ENCODE data around the gene CNOT6. TPM values are rescaled to one million over a fixed set of nuclear protein-coding genes. Genes with fewer than 3 reads are reported as not detected.

Gene CNOT6
- polyA plus RNA-seq, 1 of the 3 experiments (the other 2 are of a cell fraction) = 17.1 TPM

- no peak for DNase-seq
- POLR2A ChIA-PET = no interaction called here
- CTCF ChIA-PET = interaction anchor here (1.0 kb wide), 1 partner anchor 15 kb away, joined by 3 read pairs; no protein-coding TSS in a partner anchor
Measured at GRCh38 chr5:180621311-180621710, 127.1 kb downstream of the CNOT6 start.

GRCh38 chr5:180622910-180623309, 128.7 kb downstream of the CNOT6 start:
- H4K20me1 ChIP-seq (ENCODE audit: insufficient read depth) = no peaks in the 10 kb centered on the region
- ChIA-PET CTCF (no interaction called here), POLR2A (no interaction called here)
- no peaks in the 10 kb centered on the region for H3F3A ChIP-seq (replicated peaks; ENCODE audit: insufficient read depth)
- H3K4me3 ChIP-seq (ENCODE audit: low read depth in 2 of 2, low read length in 1 of 2) = no peak overlapping the region
- no peak overlapping the region for H3K27ac ChIP-seq (ENCODE audit: low read depth in 2 of 2, low read length in 1 of 2)
- no peaks in the 10 kb centered on the region for H3K36me3 ChIP-seq (replicated peaks in 1 of 2; ENCODE audit: control insufficient read depth in 1 of 2, insufficient read depth in 2 of 2, low read length in 1 of 2)
- no peaks in the 10 kb centered on the region for H3K79me2 ChIP-seq (ENCODE audit: insufficient read depth)
- no peaks in the 10 kb centered on the region for H3K9me2 ChIP-seq
- peaks cover 18% of the 10 kb centered on the region for H3K27me3 ChIP-seq (ENCODE audit: insufficient read depth)
- no peak overlapping the region for H3K9ac ChIP-seq
- DNase-seq = no peak
- H3K9me3 ChIP-seq = no peaks in the 10 kb centered on the region
- no peaks in the 10 kb centered on the region for H3K4me1 ChIP-seq (ENCODE audit: control insufficient read depth in 1 of 2, insufficient read depth in 2 of 2, low read depth in 1 of 2, low read length in 1 of 2)
- WGBS (ENCODE audit: low lambda C conversion rate) = 67% methylated on average over 3 of the region's 6 CpGs
- no peak for TF ChIP-seq NRF1 (IDR thresholded peaks at IDR 0.05; ENCODE audit: low read depth, low read length)
- TF ChIP-seq NFIC (IDR thresholded peaks at IDR 0.05; ENCODE audit: borderline replicate concordance) = no peak
- no peak for TF ChIP-seq PBX3 (IDR thresholded peaks at IDR 0.05)
- TF ChIP-seq FOXM1 (IDR thresholded peaks at IDR 0.05; ENCODE audit: low read depth) = no peak
- TF ChIP-seq GATA2 (CRISPR knock-in tag; IDR thresholded peaks at IDR 0.05) = no peak
- no peak for TF ChIP-seq RFX5 (IDR thresholded peaks at IDR 0.05; ENCODE audit: low read length)
- TF ChIP-seq EP300 (IDR thresholded peaks at IDR 0.05; ENCODE audit: borderline replicate concordance in 1 of 2, low read depth in 1 of 2, low read length in 1 of 2) = no peak
- no peak for TF ChIP-seq CTCF (IDR thresholded peaks at IDR 0.05)
- no peak for TF ChIP-seq MAX (IDR thresholded peaks at IDR 0.05; ENCODE audit: low read depth)
- no peak for TF ChIP-seq TCF12 (IDR thresholded peaks at IDR 0.05)
- TF ChIP-seq MEF2A (IDR thresholded peaks at IDR 0.05; ENCODE audit: borderline replicate concordance, low read depth) = no peak
- no peak for TF ChIP-seq MXI1 (IDR thresholded peaks at IDR 0.05; ENCODE audit: low read depth, low read length)
- TF ChIP-seq RCOR1 (IDR thresholded peaks at IDR 0.05; ENCODE audit: low read length) = no peak
- TF ChIP-seq YY1 (IDR thresholded peaks at IDR 0.05; ENCODE audit: low read depth) = no peak
- TF ChIP-seq SMC3 (IDR thresholded peaks at IDR 0.05; ENCODE audit: low read depth, low read length) = no peak
- TF ChIP-seq FOXJ3 (CRISPR knock-in tag; IDR thresholded peaks at IDR 0.05) = no peak
- no peak for TF ChIP-seq IRF3 (IDR thresholded peaks at IDR 0.05; ENCODE audit: low read depth, low read length)
- TF ChIP-seq CHD2 (IDR thresholded peaks at IDR 0.05; ENCODE audit: low read length, partially characterized antibody) = no peak
- H2AFZ ChIP-seq (ENCODE audit: low read depth) = no peak overlapping the region
- no peak overlapping the region for H3K4me2 ChIP-seq

More at GRCh38 chr5:180621311-180621710, 127.1 kb downstream of the CNOT6 start:
- 91% methylated on average over 17 of the region's 32 CpGs for WGBS (ENCODE audit: low lambda C conversion rate)
- Histone ChIP-seq H3F3A (replicated peaks; ENCODE audit: insufficient read depth) (no peaks in the 10 kb centered on the region), H3K4me2 (no peak overlapping the region), H3K9me3 (no peaks in the 10 kb centered on the region), H4K20me1 (ENCODE audit: insufficient read depth) (no peaks in the 10 kb centered on the region), H3K27ac (ENCODE audit: low read depth in 2 of 2, low read length in 1 of 2) (no peak overlapping the region), H3K4me3 (ENCODE audit: low read depth in 2 of 2, low read length in 1 of 2) (no peak overlapping the region), H3K9ac (no peak overlapping the region), H3K4me1 (ENCODE audit: control insufficient read depth in 1 of 2, insufficient read depth in 2 of 2, low read depth in 1 of 2, low read length in 1 of 2) (no peaks in the 10 kb centered on the region), H3K27me3 (ENCODE audit: insufficient read depth) (peaks cover 18% of the 10 kb centered on the region), H3K36me3 (replicated peaks in 1 of 2; ENCODE audit: control insufficient read depth in 1 of 2, insufficient read depth in 2 of 2, low read length in 1 of 2) (no peaks in the 10 kb centered on the region), H2AFZ (ENCODE audit: low read depth) (no peak overlapping the region), H3K79me2 (ENCODE audit: insufficient read depth) (no peaks in the 10 kb centered on the region), H3K9me2 (no peaks in the 10 kb centered on the region)
- no peak for TF ChIP-seq FOSL2 (IDR thresholded peaks at IDR 0.05; ENCODE audit: borderline replicate concordance, low read depth)
- no peak for TF ChIP-seq YY1 (IDR thresholded peaks at IDR 0.05; ENCODE audit: low read depth)
- TF ChIP-seq MXI1 (IDR thresholded peaks at IDR 0.05; ENCODE audit: low read depth, low read length) = no peak
- no peak for TF ChIP-seq ELF1 (IDR thresholded peaks at IDR 0.05)
- no peak for TF ChIP-seq EZH2phosphoT487 (IDR thresholded peaks at IDR 0.05; ENCODE audit: borderline replicate concordance, low read depth)
- no peak for TF ChIP-seq POLR2AphosphoS5 (IDR thresholded peaks at IDR 0.05; ENCODE audit: low read depth, low read length)
- no peak for TF ChIP-seq NFIC (IDR thresholded peaks at IDR 0.05; ENCODE audit: borderline replicate concordance)
